CD4-positive, alpha-beta T cell (primary cell): ENCODE measurements around the gene KRTAP19-7. TPM values are rescaled to one million over a fixed set of nuclear protein-coding genes. Genes with fewer than 3 reads are reported as not detected.

Experiments used
- ATAC-seq: fragments of 200-7000 bp; cut with Tn5 transposase; one replicate; pipeline ENCODE4 v1.10.0; 2022; ENCODE audit warnings: mild to moderate bottlenecking; ENCODE audit not compliant: poor library complexity
- CTCF ChIA-PET: fragments of 350-600 bp; sonication (Branson Sonifier 250); formaldehyde crosslinking; loops from one replicate; lab custom pipeline; 2021; ENCODE audit warnings: antibody characterized with exemption, inconsistent platforms; lab: Charles Lee
- POLR2A ChIA-PET: fragments of 350-600 bp; sonication (Branson Sonifier 250); formaldehyde crosslinking; loops from one replicate; lab custom pipeline; 2021; ENCODE audit warnings: antibody characterized with exemption, inconsistent platforms; lab: Charles Lee
- DNase-seq, 14 experiments: peaks; one replicate each; pipeline ENCODE4 v3.0.0-alpha.2; 2013 to 2020; ENCODE audit warnings: mixed read lengths in 2 of 14
- H3K27ac ChIP-seq, 2 donors: one replicate each; pipeline versions ENCODE4 v1.5.1 to v1.7.0; 2013; ENCODE audit warnings: low read length in 2 of 2, low read depth in 1 of 2, mild to moderate bottlenecking in 1 of 2
- H3K27me3 ChIP-seq, 2 experiments: 1 replicate in 1 of 2; 2 replicates in 1 of 2; pipeline versions ENCODE4 v1.6.1 to v1.7.0; 2013; ENCODE audit warnings: low read length in 2 of 2, control low read depth in 1 of 2, mild to moderate bottlenecking in 1 of 2, moderate library complexity in 1 of 2; ENCODE audit not compliant: insufficient read depth in 2 of 2, control insufficient read depth in 1 of 2
- H3K36me3 ChIP-seq: one replicate; pipeline ENCODE4 v1.6.1; 2013; ENCODE audit warnings: low read length, control low read depth; ENCODE audit not compliant: insufficient read depth
- H3K4me1 ChIP-seq: one replicate; pipeline ENCODE4 v1.6.1; 2013; ENCODE audit warnings: low read length, control low read depth; ENCODE audit not compliant: insufficient read depth
- H3K4me3 ChIP-seq: one replicate; pipeline ENCODE4 v1.5.1; 2013; ENCODE audit warnings: mild to moderate bottlenecking, low read length, moderate library complexity
- H3K9me3 ChIP-seq, 2 experiments: 1 replicate in 1 of 2; 2 replicates in 1 of 2; pipeline versions ENCODE4 v1.6.1 to v1.7.0; 2013; ENCODE audit warnings: low read length in 2 of 2, mild to moderate bottlenecking in 2 of 2, control low read depth in 1 of 2, moderate library complexity in 1 of 2; ENCODE audit not compliant: control insufficient read depth in 1 of 2, insufficient read depth in 1 of 2
- H3K27ac Mint-ChIP-seq: one replicate; pipeline ENCODE4 v1.8.0; 2020; ENCODE audit warnings: mixed read lengths
- H3K27me3 Mint-ChIP-seq: one replicate; pipeline ENCODE4 v1.8.0; 2021; ENCODE audit warnings: mixed read lengths
- H3K36me3 Mint-ChIP-seq: one replicate; pipeline ENCODE4 v1.8.0; 2021; ENCODE audit warnings: low read depth, mixed read lengths
- H3K4me1 Mint-ChIP-seq: one replicate; pipeline ENCODE4 v1.8.0; 2021; ENCODE audit warnings: low read depth, mixed read lengths
- H3K4me3 Mint-ChIP-seq: one replicate; pipeline ENCODE4 v1.8.0; 2020; ENCODE audit warnings: mild to moderate bottlenecking, mixed read lengths
- H3K9me3 Mint-ChIP-seq: one replicate; pipeline ENCODE4 v1.8.0; 2020; ENCODE audit warnings: mixed read lengths
- CTCF ChIP-seq: fragments of 200-600 bp; IDR thresholded peaks from one replicate; pipeline ENCODE4 v1.8.0; 2022; ENCODE audit warnings: antibody characterized with exemption, mild to moderate bottlenecking
- intact Hi-C, 2 experiments: fragments of 100-400 bp; cut with DNase I in 1 of 2; cut with micrococcal nuclease in 1 of 2; formaldehyde crosslinking; loops; one replicate each; pipeline versions ENCODE4 v1.15.1 to v1.9.0; 2023 to 2025; cut with DNase I, micrococcal nuclease
- total RNA-seq, 174 experiments: library from RNA in 2 of 174; stranded (reverse) in 2 of 174; gene quantifications; one replicate each; pipeline ENCODE4 v1.2.3 and lab custom pipeline; 2021 to 2026

The KRTAP19-7 gene
- total RNA-seq, 2 experiments from 2014 or later, result not detected

- TF ChIP-seq CTCF, result no peak
- Histone ChIP-seq H3K4me3 (no peak overlapping the region), H3K27ac (no peak overlapping the region), H3K9me3 (peaks cover 0 to 4% of the 10 kb centered on the region in 2 experiments), H3K4me1 (no peaks in the 10 kb centered on the region), H3K27me3 (no peaks in the 10 kb centered on the region), H3K36me3 (no peaks in the 10 kb centered on the region)
- no peaks in the 10 kb centered on the region for H3K36me3 Mint-ChIP-seq
- H3K27ac Mint-ChIP-seq, result no peak overlapping the region
- H3K4me1 Mint-ChIP-seq, result no peaks in the 10 kb centered on the region
- H3K9me3 Mint-ChIP-seq, result peaks cover 6% of the 10 kb centered on the region
- DNase-seq, result no peak
- no peak overlapping the region for H3K4me3 Mint-ChIP-seq
- CTCF ChIA-PET, result no interaction called here
- POLR2A ChIA-PET, result no interaction called here
- intact Hi-C loops, result no loop called here
- H3K27me3 Mint-ChIP-seq, result peaks cover 10% of the 10 kb centered on the region
- ATAC-seq, result no peak
Observed at GRCh38 chr21:30552782-30553181, 8.3 kb downstream of the KRTAP19-7 start.

GRCh38 chr21:30541764-30542163 lies 19.4 kb downstream of the KRTAP19-7 start, which contains the start of gene KRTAP19-6:
TSS of gene KRTAP19-6 (minus strand) at chr21:30541864. CDS start at chr21:30541833, 31 bp downstream.
- no peak within 1 kb of the TSS for H3K27ac ChIP-seq
- H3K27me3 ChIP-seq, result no peaks in the 10 kb centered on the region
- Mint-ChIP-seq H3K4me1 (no peaks in the 10 kb centered on the region), H3K27ac (no peak within 1 kb of the TSS), H3K36me3 (no peaks in the 10 kb centered on the region), H3K4me3 (no peak within 1 kb of the TSS), H3K27me3 (no peaks in the 10 kb centered on the region), H3K9me3 (no peaks in the 10 kb centered on the region)
- no peaks in the 10 kb centered on the region for H3K9me3 ChIP-seq
- no peaks in the 10 kb centered on the region for H3K4me1 ChIP-seq
- no peak for TF ChIP-seq CTCF
- DNase-seq, result no peak
- no peaks in the 10 kb centered on the region for H3K36me3 ChIP-seq
- no peak within 1 kb of the TSS for H3K4me3 ChIP-seq
- CTCF ChIA-PET, result no interaction called here
- POLR2A ChIA-PET, result no interaction called here
- no peak for ATAC-seq
- intact Hi-C loops, result no loop called here

- ATAC-seq (no peak), DNase-seq (no peak)
- CTCF ChIA-PET, result no interaction called here
- H3K36me3 Mint-ChIP-seq, result no peaks in the 10 kb centered on the region
- H3K4me3 ChIP-seq, result no peak overlapping the region
- H3K27me3 ChIP-seq, result no peaks in the 10 kb centered on the region
- no peak overlapping the region for H3K27ac Mint-ChIP-seq
- POLR2A ChIA-PET, result no interaction called here
- intact Hi-C loops, result no loop called here
- no peaks in the 10 kb centered on the region for H3K4me1 ChIP-seq
- H3K27ac ChIP-seq, result no peak overlapping the region
- no peaks in the 10 kb centered on the region for H3K9me3 ChIP-seq
- TF ChIP-seq CTCF, result no peak
- H3K9me3 Mint-ChIP-seq, result no peaks in the 10 kb centered on the region
- no peak overlapping the region for H3K4me3 Mint-ChIP-seq
- H3K27me3 Mint-ChIP-seq, result no peaks in the 10 kb centered on the region
- no peaks in the 10 kb centered on the region for H3K4me1 Mint-ChIP-seq
- no peaks in the 10 kb centered on the region for H3K36me3 ChIP-seq
Observed at GRCh38 chr21:30518876-30519275, 42.2 kb downstream of the KRTAP19-7 start.
